ENCODE results near the gene PDP2. TPM values are rescaled to one million over a fixed set of nuclear protein-coding genes. Genes with fewer than 3 reads are reported as not detected.

PDP2 gene
- total RNA-seq: 6.9 and 7.7 TPM in 2 replicates

GRCh38 chr16:66880288-66881013 is at the start of gene PDP2:
Gene PDP2, plus strand, starts transcription at chr16:66880515. Its CDS starts 3,770 bp downstream, at chr16:66884285.

GRCh38 chr16:66844342-66845079 is 35.8 kb upstream of the PDP2 start, which contains the start of gene CA7:
Gene CA7, plus strand, starts transcription at chr16:66844414. Its CDS starts 74 bp downstream, at chr16:66844488.

GRCh38 chr16:66918803-66919568 is 38.7 kb downstream of the PDP2 start, which contains the start of gene CDH16:
Gene CDH16, minus strand, starts transcription at chr16:66918885. Its CDS starts 820 bp downstream, at chr16:66918065.

GRCh38 chr16:66925322-66925840 is 45.1 kb downstream of the PDP2 start, which contains the start of gene RRAD:
Gene RRAD, minus strand, starts transcription at chr16:66925535. Its CDS starts 356 bp downstream, at chr16:66925179.

GRCh38 chr16:66934138-66934838 is 54.0 kb downstream of the PDP2 start, which contains the start of gene CIAO2B:
Gene CIAO2B, minus strand, starts transcription at chr16:66934402. Its CDS starts 38 bp downstream, at chr16:66934364.

GRCh38 chr16:66935314-66936011 is 55.1 kb downstream of the PDP2 start, which contains the start of gene CES2:
Gene CES2, plus strand, starts transcription at chr16:66935516. Its CDS starts 120 bp downstream, at chr16:66935636.

Other genes starting within 250 kb of the PDP2 start
- 24.3 and 24.7 TPM in 2 replicates for gene CMTM4, start 183.8 kb upstream of the PDP2 start, total RNA-seq
- 120 and 149 TPM in 2 replicates for gene DYNC1LI2, start 128.9 kb upstream of the PDP2 start, total RNA-seq
- gene TERB1, start 78.9 kb upstream of the PDP2 start, total RNA-seq: 0.13 and 0.22 TPM in 2 replicates
- 77.6 and 82.8 TPM in 2 replicates for gene NAE1, start 49.5 kb upstream of the PDP2 start, total RNA-seq
- not detected in 2 replicates for gene CA7, start 36.1 kb upstream of the PDP2 start, total RNA-seq
- gene CDH16, start 38.4 kb downstream of the PDP2 start, total RNA-seq: not detected in 2 replicates
- 1.3 and 2.3 TPM in 2 replicates for gene RRAD, start 45.0 kb downstream of the PDP2 start, total RNA-seq
- gene CIAO2B, start 53.9 kb downstream of the PDP2 start, total RNA-seq: 70.7 and 88.4 TPM in 2 replicates
- 33.8 and 39.3 TPM in 2 replicates for gene CES2, start 55.0 kb downstream of the PDP2 start, total RNA-seq
- gene CES3, start 80.8 kb downstream of the PDP2 start, total RNA-seq: 0.86 TPM in 1 of 2 replicates, not detected in the other
- 3.6 and 5.0 TPM in 2 replicates for gene CES4A, start 108.1 kb downstream of the PDP2 start, total RNA-seq
- gene CBFB, start 148.6 kb downstream of the PDP2 start, total RNA-seq: 95.6 and 99.8 TPM in 2 replicates
- 19.1 and 20.8 TPM in 2 replicates for gene PHAF1, start 229.4 kb downstream of the PDP2 start, total RNA-seq